ENCODE data around the gene RCAN3.

The RCAN3 gene

GRCh38 chr1:24580756-24581155 lies 78.1 kb downstream of the RCAN3 start:
- no peak for DNase-seq (ENCODE audit: low read depth)

GRCh38 chr1:24584171-24584647 lies 81.6 kb downstream of the RCAN3 start:
- DNase-seq (ENCODE audit: low read depth): no peak

GRCh38 chr1:24586119-24586518 lies 83.5 kb downstream of the RCAN3 start:
- no peak for DNase-seq (ENCODE audit: low read depth)

GRCh38 chr1:24586970-24587820 lies 84.6 kb downstream of the RCAN3 start:
- peak; percentile 39 for DNase-seq (ENCODE audit: low read depth)

GRCh38 chr1:24588573-24588972 lies 85.9 kb downstream of the RCAN3 start:
- DNase-seq (ENCODE audit: low read depth): no peak

- no peak for DNase-seq (ENCODE audit: low read depth)
Observed at GRCh38 chr1:24589200-24589599, 86.6 kb downstream of the RCAN3 start.
